Ishikawa (cell line): Measurements from ENCODE around the gene AMFR.

ENCODE experiments used
- CEBPB ChIP-seq: IDR thresholded peaks from 2 replicates; pipeline ENCODE4 v1.6.1; 2012
- CREB1 ChIP-seq: IDR thresholded peaks from 2 replicates; pipeline ENCODE4 v1.6.1; 2012; ENCODE audit warnings: low read depth
- EGR1 ChIP-seq: IDR thresholded peaks from 2 replicates; pipeline ENCODE4 v1.6.1; 2012
- EP300 ChIP-seq: IDR thresholded peaks from 2 replicates; pipeline ENCODE4 v1.6.1; 2012; ENCODE audit warnings: borderline replicate concordance
- FOXM1 ChIP-seq: IDR thresholded peaks from 2 replicates; pipeline ENCODE4 v1.6.1; 2012; ENCODE audit warnings: low read depth, borderline replicate concordance
- MAX ChIP-seq: IDR thresholded peaks from 2 replicates; pipeline ENCODE4 v1.6.1; 2012
- NFIC ChIP-seq: IDR thresholded peaks from 2 replicates; pipeline ENCODE4 v1.6.1; 2012
- RAD21 ChIP-seq: IDR thresholded peaks from 2 replicates; pipeline ENCODE4 v1.6.1; 2012; ENCODE audit warnings: low read depth
- REST ChIP-seq: IDR thresholded peaks from 2 replicates; pipeline ENCODE4 v1.6.1; 2012; ENCODE audit warnings: low read depth, mild to moderate bottlenecking
- TAF1 ChIP-seq: IDR thresholded peaks from 2 replicates; pipeline ENCODE4 v1.6.1; 2012; ENCODE audit warnings: low read depth, mild to moderate bottlenecking
- TCF12 ChIP-seq: IDR thresholded peaks from 2 replicates; pipeline ENCODE4 v1.6.1; 2012; ENCODE audit warnings: low read depth
- TEAD4 ChIP-seq: IDR thresholded peaks from 2 replicates; pipeline ENCODE4 v1.6.1; 2012
- YY1 ChIP-seq: IDR thresholded peaks from 2 replicates; pipeline ENCODE4 v1.6.1; 2012; ENCODE audit warnings: low read depth
- ZBTB7A ChIP-seq: IDR thresholded peaks from 2 replicates; pipeline ENCODE4 v1.6.1; 2012; ENCODE audit warnings: low read depth
- TF ChIP-seq, protein P1 (sequence below): IDR thresholded peaks from 2 replicates; pipeline ENCODE4 v1.6.1; 2012

The AMFR gene

DNA sequence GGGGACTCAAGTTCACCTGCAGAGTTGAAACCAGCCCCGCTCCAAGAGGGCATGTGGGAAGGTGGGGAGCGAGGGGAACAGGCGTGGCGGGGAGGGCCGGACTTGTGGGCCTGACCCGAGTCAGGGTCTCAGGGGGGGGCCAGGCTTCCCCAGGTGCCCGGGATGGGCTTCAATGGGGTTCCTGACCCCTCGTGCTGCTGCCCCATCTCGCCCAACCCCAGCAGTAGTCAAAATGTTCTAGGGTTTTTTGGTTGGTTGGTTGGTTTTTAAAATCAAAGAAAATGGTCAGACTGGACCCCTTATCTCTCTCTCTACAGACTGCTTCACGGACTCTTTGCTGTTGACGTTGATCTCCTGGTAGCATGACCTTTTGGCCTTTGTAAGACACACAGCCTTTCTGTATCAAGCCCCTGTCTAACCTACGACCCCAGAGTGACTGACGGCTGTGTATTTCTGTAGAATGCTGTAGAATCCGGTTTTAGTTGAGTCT, 69.5 kb downstream of the AMFR start:
- no peak for TF ChIP-seq MAX
- TF ChIP-seq TEAD4: no peak
- TF ChIP-seq CREB1: no peak
- TF ChIP-seq TAF1: no peak
- TF ChIP-seq EP300: no peak
- TF ChIP-seq CEBPB: no peak
- TF ChIP-seq REST: no peak

- TF ChIP-seq ZBTB7A: no peak
- TF ChIP-seq CREB1: no peak
- TF ChIP-seq, protein P1, sequence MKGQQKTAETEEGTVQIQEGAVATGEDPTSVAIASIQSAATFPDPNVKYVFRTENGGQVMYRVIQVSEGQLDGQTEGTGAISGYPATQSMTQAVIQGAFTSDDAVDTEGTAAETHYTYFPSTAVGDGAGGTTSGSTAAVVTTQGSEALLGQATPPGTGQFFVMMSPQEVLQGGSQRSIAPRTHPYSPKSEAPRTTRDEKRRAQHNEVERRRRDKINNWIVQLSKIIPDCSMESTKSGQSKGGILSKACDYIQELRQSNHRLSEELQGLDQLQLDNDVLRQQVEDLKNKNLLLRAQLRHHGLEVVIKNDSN: no peak
- no peak for TF ChIP-seq EGR1
- TF ChIP-seq CEBPB: no peak
- no peak for TF ChIP-seq FOXM1
- no peak for TF ChIP-seq REST
- no peak for TF ChIP-seq YY1
- no peak for TF ChIP-seq TAF1
- no peak for TF ChIP-seq EP300
- TF ChIP-seq MAX: no peak
- no peak for TF ChIP-seq TCF12
- TF ChIP-seq TEAD4: no peak
- TF ChIP-seq RAD21: no peak
Measured at GRCh38 chr16:56355221-56355620, 70.1 kb downstream of the AMFR start.

GRCh38 chr16:56354746-56355145, 70.6 kb downstream of the AMFR start:
- TF ChIP-seq FOXM1: no peak
- no peak for TF ChIP-seq REST

GRCh38 chr16:56354016-56354415, 71.3 kb downstream of the AMFR start:
- TF ChIP-seq, protein P1: no peak
- TF ChIP-seq NFIC: no peak
- TF ChIP-seq MAX: no peak
- no peak for TF ChIP-seq FOXM1
- no peak for TF ChIP-seq ZBTB7A
- no peak for TF ChIP-seq CREB1
- TF ChIP-seq RAD21: no peak
